HS-5 (cell line): Measurements from ENCODE around the gene GHITM.

Source experiments
- DNase-seq: peaks from one replicate; pipeline ENCODE4 v3.0.0-alpha.2; 2012; ENCODE audit warnings: low read depth

GHITM gene

DNA sequence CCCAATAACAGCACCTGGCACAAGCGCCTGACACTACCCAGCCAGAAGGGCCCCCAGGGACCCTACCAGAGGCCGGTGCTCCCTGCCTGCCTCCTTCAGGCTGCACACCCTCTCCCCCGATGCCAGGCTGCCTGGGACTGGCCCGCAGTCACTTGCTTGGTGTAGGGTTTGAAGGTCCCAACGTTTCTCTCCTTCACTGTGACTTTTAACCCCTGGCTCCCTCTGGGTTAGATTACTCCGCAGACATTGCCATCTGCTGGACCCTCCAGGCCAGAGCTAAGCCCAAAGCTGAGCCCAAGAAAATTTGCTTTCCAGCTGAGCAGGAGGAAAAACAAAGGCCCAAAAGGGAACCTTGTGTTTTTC lies 61.9 kb downstream of the GHITM start:
- no peak for DNase-seq

DNA sequence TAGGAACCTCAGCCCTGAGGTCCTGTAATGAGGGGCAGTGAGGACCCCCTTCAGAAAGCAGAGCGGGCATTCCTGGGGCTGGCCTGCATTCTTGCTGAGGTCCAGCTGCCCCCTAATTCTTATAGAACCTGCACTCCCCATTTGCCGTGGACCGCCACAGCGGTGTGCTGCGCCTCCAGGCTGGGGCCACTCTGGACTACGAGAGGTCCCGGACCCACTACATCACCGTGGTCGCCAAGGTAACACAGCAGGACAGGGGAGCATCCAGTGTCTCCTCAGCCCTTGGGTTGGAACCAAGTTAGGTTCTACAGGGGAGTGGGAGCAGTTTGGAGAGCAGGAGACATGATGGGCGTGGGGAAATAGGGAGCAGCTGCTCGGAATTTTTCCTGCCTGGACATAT lies 62.4 kb downstream of the GHITM start:
- DNase-seq: no peak

DNA sequence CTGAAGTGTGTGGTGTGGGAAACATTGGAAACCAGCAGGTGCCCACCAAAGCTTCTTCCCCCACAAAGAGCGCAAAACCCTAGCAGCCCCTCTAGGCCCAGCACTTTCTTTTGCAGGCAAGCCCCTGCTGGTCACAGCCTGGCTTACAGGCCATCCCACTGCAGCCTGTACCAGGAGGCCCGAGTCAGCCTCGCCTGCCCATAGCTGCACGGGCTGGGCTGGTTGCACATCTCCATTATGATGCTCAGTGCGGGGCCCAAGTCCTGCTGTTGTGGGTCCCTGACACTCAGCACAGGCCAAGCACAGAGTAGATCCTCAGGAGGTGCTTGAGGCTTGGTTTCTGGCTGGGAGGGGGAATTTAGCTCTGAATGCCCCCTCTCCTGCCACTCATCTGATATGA lies 63.0 kb downstream of the GHITM start:
- DNase-seq: no peak
